ENCODE data around the gene PSEN1. TPM values are rescaled to one million over a fixed set of nuclear protein-coding genes. Genes with fewer than 3 reads are reported as not detected.

PSEN1 gene
- polyA plus RNA-seq, 2 of the 4 experiments (the other 2 are of a cell fraction) = 21.6 to 38.1 TPM

- H3K4me3 ChIP-seq = no peak overlapping the region
- TF ChIP-seq FOXS1 (CRISPR knock-in tag; IDR thresholded peaks at IDR 0.05) (no peak), GATA3 (IDR thresholded peaks at IDR 0.05; ENCODE audit: borderline replicate concordance) (no peak), E2F6 (IDR thresholded peaks at IDR 0.05; ENCODE audit: borderline replicate concordance, low read depth) (no peak), CHD2 (IDR thresholded peaks at IDR 0.05; ENCODE audit: low read length, partially characterized antibody) (no peak), FOSL2 (IDR thresholded peaks at IDR 0.05) (no peak), FOSL2 (CRISPR knock-in tag; IDR thresholded peaks at IDR 0.05) (no peak), CBX8 (IDR thresholded peaks at IDR 0.05) (no peak), TP53 (CRISPR knock-in tag; IDR thresholded peaks at IDR 0.05) (no peak), ZFP36 (IDR thresholded peaks at IDR 0.05; ENCODE audit: borderline replicate concordance, partially characterized antibody) (no peak), MYC (IDR thresholded peaks at IDR 0.05; ENCODE audit: borderline replicate concordance, low read length) (no peak), ATOH8 (CRISPR knock-in tag; IDR thresholded peaks at IDR 0.05; ENCODE audit: low read depth) (no peak), JUN (IDR thresholded peaks at IDR 0.05) (no peak), POLR2AphosphoS2 (conservative IDR thresholded peaks at IDR 0.05; ENCODE audit: low read length) (no peak), JUNB (IDR thresholded peaks at IDR 0.05) (no peak), SREBF2 (IDR thresholded peaks at IDR 0.05) (no peak), ESRRA (IDR thresholded peaks at IDR 0.05; ENCODE audit: borderline replicate concordance, low read length) (no peak), NR3C1 (IDR thresholded peaks at IDR 0.05) (no peak)
- TF ChIP-seq, protein P1, sequence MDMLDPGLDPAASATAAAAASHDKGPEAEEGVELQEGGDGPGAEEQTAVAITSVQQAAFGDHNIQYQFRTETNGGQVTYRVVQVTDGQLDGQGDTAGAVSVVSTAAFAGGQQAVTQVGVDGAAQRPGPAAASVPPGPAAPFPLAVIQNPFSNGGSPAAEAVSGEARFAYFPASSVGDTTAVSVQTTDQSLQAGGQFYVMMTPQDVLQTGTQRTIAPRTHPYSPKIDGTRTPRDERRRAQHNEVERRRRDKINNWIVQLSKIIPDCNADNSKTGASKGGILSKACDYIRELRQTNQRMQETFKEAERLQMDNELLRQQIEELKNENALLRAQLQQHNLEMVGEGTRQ (IDR thresholded peaks at IDR 0.05) = no peak
- TF ChIP-seq, protein P2, sequence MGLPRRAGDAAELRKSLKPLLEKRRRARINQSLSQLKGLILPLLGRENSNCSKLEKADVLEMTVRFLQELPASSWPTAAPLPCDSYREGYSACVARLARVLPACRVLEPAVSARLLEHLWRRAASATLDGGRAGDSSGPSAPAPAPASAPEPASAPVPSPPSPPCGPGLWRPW (IDR thresholded peaks at IDR 0.05) = no peak
- TF ChIP-seq, protein P3, sequence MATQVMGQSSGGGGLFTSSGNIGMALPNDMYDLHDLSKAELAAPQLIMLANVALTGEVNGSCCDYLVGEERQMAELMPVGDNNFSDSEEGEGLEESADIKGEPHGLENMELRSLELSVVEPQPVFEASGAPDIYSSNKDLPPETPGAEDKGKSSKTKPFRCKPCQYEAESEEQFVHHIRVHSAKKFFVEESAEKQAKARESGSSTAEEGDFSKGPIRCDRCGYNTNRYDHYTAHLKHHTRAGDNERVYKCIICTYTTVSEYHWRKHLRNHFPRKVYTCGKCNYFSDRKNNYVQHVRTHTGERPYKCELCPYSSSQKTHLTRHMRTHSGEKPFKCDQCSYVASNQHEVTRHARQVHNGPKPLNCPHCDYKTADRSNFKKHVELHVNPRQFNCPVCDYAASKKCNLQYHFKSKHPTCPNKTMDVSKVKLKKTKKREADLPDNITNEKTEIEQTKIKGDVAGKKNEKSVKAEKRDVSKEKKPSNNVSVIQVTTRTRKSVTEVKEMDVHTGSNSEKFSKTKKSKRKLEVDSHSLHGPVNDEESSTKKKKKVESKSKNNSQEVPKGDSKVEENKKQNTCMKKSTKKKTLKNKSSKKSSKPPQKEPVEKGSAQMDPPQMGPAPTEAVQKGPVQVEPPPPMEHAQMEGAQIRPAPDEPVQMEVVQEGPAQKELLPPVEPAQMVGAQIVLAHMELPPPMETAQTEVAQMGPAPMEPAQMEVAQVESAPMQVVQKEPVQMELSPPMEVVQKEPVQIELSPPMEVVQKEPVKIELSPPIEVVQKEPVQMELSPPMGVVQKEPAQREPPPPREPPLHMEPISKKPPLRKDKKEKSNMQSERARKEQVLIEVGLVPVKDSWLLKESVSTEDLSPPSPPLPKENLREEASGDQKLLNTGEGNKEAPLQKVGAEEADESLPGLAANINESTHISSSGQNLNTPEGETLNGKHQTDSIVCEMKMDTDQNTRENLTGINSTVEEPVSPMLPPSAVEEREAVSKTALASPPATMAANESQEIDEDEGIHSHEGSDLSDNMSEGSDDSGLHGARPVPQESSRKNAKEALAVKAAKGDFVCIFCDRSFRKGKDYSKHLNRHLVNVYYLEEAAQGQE (IDR thresholded peaks at IDR 0.05) = no peak
- TF ChIP-seq, protein P4, sequence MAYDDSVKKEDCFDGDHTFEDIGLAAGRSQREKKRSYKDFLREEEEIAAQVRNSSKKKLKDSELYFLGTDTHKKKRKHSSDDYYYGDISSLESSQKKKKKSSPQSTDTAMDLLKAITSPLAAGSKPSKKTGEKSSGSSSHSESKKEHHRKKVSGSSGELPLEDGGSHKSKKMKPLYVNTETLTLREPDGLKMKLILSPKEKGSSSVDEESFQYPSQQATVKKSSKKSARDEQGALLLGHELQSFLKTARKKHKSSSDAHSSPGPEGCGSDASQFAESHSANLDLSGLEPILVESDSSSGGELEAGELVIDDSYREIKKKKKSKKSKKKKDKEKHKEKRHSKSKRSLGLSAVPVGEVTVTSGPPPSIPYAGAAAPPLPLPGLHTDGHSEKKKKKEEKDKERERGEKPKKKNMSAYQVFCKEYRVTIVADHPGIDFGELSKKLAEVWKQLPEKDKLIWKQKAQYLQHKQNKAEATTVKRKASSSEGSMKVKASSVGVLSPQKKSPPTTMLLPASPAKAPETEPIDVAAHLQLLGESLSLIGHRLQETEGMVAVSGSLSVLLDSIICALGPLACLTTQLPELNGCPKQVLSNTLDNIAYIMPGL (CRISPR knock-in tag; IDR thresholded peaks at IDR 0.05; ENCODE audit: borderline replicate concordance) = no peak
- H3K9me3 ChIP-seq = no peaks in the 10 kb centered on the region
- no peak overlapping the region for H3K27ac ChIP-seq
- no peaks in the 10 kb centered on the region for H3K4me1 ChIP-seq
- CTCF ChIA-PET = interaction anchor here (0.8 to 3.1 kb wide), 8 partner anchors 8 to 204 kb away, joined by 3 to 13 read pairs (median 5); no protein-coding TSS in a partner anchor
- ATAC-seq = no peak
- POLR2A ChIA-PET = no interaction called here
- DNase-seq (ENCODE audit: low read depth in 1 of 2, low spot score in 1 of 2) = no peak
- 95% methylated on average over 6 of the region's 6 CpGs for WGBS (ENCODE audit: missing lambda C conversion rate)
- FAIRE-seq = no peak
- H3K4me2 ChIP-seq = no peak overlapping the region
Measured at GRCh38 chr14:73267474-73267873, 131.2 kb downstream of the PSEN1 start.
